Tibial nerve (tissue), 4 donors: Measurements from ENCODE around the gene PAK1.

ENCODE experiments used
- EP300 ChIP-seq, 2 donors: sonication (generic); formaldehyde crosslinking; IDR thresholded peaks; one replicate each; pipeline ENCODE4 v1.6.1; 2017; ENCODE audit warnings: antibody characterized with exemption in 2 of 2, mild to moderate bottlenecking in 1 of 2
- POLR2A ChIP-seq, 2 donors: fragments of 450-650 bp; IDR thresholded peaks; one replicate each; pipeline ENCODE4 v1.6.1; 2017; ENCODE audit warnings: antibody characterized with exemption in 2 of 2, mild to moderate bottlenecking in 2 of 2, moderate library complexity in 2 of 2
- TF ChIP-seq, protein P1 (sequence below), 5 experiments: fragments of 200-600 bp in 3 of 5; fragments of 450-650 bp in 2 of 5; sonication (generic) in 3 of 5; IDR thresholded peaks; one replicate each; pipeline ENCODE4 v1.5.1; 2016 to 2019; ENCODE audit warnings: antibody characterized with exemption in 5 of 5, mild to moderate bottlenecking in 3 of 5, moderate library complexity in 2 of 5

DNA sequence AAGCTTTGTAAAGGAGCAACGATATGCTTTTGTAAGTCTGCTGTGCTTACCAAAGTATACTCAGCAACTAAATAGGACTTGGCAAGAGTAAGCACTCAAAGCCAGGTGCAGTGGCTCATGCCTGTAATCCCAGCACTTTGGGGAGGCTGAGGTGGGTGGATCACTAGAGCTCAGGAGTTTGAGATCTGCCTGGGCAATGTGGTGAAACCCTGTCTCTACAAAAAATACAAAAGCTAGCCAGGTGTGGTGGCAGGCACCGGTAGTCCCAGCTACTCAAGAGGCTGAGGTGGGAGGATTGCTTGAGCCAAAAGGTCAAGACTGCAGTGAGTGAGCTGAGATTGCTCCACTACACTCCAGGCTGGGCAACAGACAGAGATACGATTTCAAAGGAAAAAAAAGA is 67.5 kb downstream of the PAK1 start:
- TF ChIP-seq, protein P1, sequence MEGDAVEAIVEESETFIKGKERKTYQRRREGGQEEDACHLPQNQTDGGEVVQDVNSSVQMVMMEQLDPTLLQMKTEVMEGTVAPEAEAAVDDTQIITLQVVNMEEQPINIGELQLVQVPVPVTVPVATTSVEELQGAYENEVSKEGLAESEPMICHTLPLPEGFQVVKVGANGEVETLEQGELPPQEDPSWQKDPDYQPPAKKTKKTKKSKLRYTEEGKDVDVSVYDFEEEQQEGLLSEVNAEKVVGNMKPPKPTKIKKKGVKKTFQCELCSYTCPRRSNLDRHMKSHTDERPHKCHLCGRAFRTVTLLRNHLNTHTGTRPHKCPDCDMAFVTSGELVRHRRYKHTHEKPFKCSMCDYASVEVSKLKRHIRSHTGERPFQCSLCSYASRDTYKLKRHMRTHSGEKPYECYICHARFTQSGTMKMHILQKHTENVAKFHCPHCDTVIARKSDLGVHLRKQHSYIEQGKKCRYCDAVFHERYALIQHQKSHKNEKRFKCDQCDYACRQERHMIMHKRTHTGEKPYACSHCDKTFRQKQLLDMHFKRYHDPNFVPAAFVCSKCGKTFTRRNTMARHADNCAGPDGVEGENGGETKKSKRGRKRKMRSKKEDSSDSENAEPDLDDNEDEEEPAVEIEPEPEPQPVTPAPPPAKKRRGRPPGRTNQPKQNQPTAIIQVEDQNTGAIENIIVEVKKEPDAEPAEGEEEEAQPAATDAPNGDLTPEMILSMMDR (IDR thresholded peaks at IDR 0.05) = no peak
- TF ChIP-seq POLR2A (IDR thresholded peaks at IDR 0.05) = no peak
- no peak for TF ChIP-seq EP300 (IDR thresholded peaks at IDR 0.05)
